Panc1 (cell line): ENCODE data around the gene NEB. TPM values are rescaled to one million over a fixed set of nuclear protein-coding genes. Genes with fewer than 3 reads are reported as not detected.
"Not testable (repeated sequence)": the region's sequence is repeated elsewhere in the genome, so short reads cannot be mapped to it uniquely, and the experiment has no call there.

Experiments used
- ATAC-seq: fragments of 200-7000 bp; cut with Tn5 transposase; 2 replicates; pipeline ENCODE4 v1.9.1; 2020; ENCODE audit warnings: mild to moderate bottlenecking, moderate library complexity
- BruUV-seq: library from RNA; stranded (reverse); fragments of 400-500 nt; replicated peaks from 2 replicates; lab custom pipeline; 2021; lab: Mats Ljungman, UMichigan
- CTCF ChIA-PET: fragments of 300-600 bp; sonication (Branson Sonifier 250); formaldehyde crosslinking; loops from one replicate; lab custom pipeline; 2022; ENCODE audit warnings: antibody characterized with exemption; lab: Charles Lee
- POLR2A ChIA-PET: fragments of 300-600 bp; sonication (Branson Sonifier 250); formaldehyde crosslinking; loops from one replicate; lab custom pipeline; 2022; ENCODE audit warnings: antibody characterized with exemption; lab: Charles Lee
- DNase-seq: peaks from one replicate; pipeline ENCODE4 v3.0.0-alpha.2; 2010; ENCODE audit warnings: low read depth, low spot score
- H3K27ac ChIP-seq: 2 replicates; pipeline ENCODE4 v1.5.1; 2011; ENCODE audit warnings: mild to moderate bottlenecking, low read length, inconsistent platforms
- H3K27me3 ChIP-seq: fragments of 200-500 bp; sonication (Bioruptor generic); 2 replicates; pipeline ENCODE4 v1.6.0; 2014; ENCODE audit warnings: low read length, inconsistent platforms; ENCODE audit not compliant: control insufficient read depth, insufficient read depth
- H3K36me3 ChIP-seq: fragments of 200-500 bp; sonication (Bioruptor generic); 2 replicates; pipeline ENCODE4 v1.5.1; 2014; ENCODE audit warnings: inconsistent platforms, mild to moderate bottlenecking, low read length, moderate library complexity; ENCODE audit not compliant: control insufficient read depth, insufficient read depth
- H3K4me1 ChIP-seq: 2 replicates; pipeline ENCODE4 v1.5.1; 2011; ENCODE audit warnings: inconsistent platforms, mild to moderate bottlenecking, low read length, moderate library complexity; ENCODE audit not compliant: control insufficient read depth, insufficient read depth
- H3K4me3 ChIP-seq, 2 experiments: 2 replicates each; pipeline ENCODE4 v1.5.1; 2011 to 2012; ENCODE audit warnings: low read depth in 2 of 2, low read length in 2 of 2, mild to moderate bottlenecking in 2 of 2, inconsistent platforms in 1 of 2, moderate library complexity in 1 of 2
- H3K9me3 ChIP-seq: fragments of 200-500 bp; sonication (Bioruptor generic); 2 replicates; pipeline ENCODE4 v1.5.1; 2014; ENCODE audit warnings: low read depth, mild to moderate bottlenecking, inconsistent platforms, low read length, moderate library complexity; ENCODE audit not compliant: control insufficient read depth, insufficient read depth
- POLR2AphosphoS5 ChIP-seq: IDR thresholded peaks from 2 replicates; pipeline ENCODE4 v1.6.1; 2012; ENCODE audit warnings: mild to moderate bottlenecking, low read depth, low read length, moderate library complexity
- SIN3A ChIP-seq: IDR thresholded peaks from 2 replicates; pipeline ENCODE4 v1.6.1; 2012; ENCODE audit warnings: low read depth, mild to moderate bottlenecking, low read length, moderate library complexity, borderline replicate concordance; ENCODE audit not compliant: insufficient read depth
- TCF7L2 ChIP-seq: IDR thresholded peaks from 2 replicates; pipeline ENCODE4 v1.6.1; 2011; ENCODE audit warnings: mild to moderate bottlenecking, low read depth, low read length, inconsistent platforms
- in situ Hi-C: cut with HindIII; loops from 2 replicates; pipeline ENCODE4 v1.10.0; 2016; ENCODE audit warnings: low sequenced_read_pairs, low pct_unique_long_range_greater_than_20kb
- intact Hi-C: fragments of 100-400 bp; cut with micrococcal nuclease; formaldehyde crosslinking; loops from one replicate; pipeline ENCODE4 v1.10.0; 2022; ENCODE audit not compliant: unreplicated experiment
- total RNA-seq: library from RNA; stranded (reverse); gene quantifications from one replicate; pipeline ENCODE4 v1.2.1, GENCODE V29; 2021; ENCODE audit not compliant: unreplicated experiment
- TF ChIP-seq, protein P1 (sequence below), 2 experiments: IDR thresholded peaks; 2 replicates each; pipeline ENCODE4 v1.6.1; 2011 to 2012; ENCODE audit warnings: low read depth in 2 of 2, control low read depth in 1 of 2, low read length in 1 of 2, mild to moderate bottlenecking in 1 of 2, moderate library complexity in 1 of 2; ENCODE audit not compliant: insufficient read depth in 1 of 2
- TF ChIP-seq, protein P2 (sequence below): fragments of 450-650 bp; IDR thresholded peaks from 2 replicates; pipeline ENCODE4 v1.5.1; 2017; ENCODE audit warnings: mild to moderate bottlenecking

The NEB gene
- total RNA-seq, 1 experiment from 2014 or later = 0.10 TPM

DNA sequence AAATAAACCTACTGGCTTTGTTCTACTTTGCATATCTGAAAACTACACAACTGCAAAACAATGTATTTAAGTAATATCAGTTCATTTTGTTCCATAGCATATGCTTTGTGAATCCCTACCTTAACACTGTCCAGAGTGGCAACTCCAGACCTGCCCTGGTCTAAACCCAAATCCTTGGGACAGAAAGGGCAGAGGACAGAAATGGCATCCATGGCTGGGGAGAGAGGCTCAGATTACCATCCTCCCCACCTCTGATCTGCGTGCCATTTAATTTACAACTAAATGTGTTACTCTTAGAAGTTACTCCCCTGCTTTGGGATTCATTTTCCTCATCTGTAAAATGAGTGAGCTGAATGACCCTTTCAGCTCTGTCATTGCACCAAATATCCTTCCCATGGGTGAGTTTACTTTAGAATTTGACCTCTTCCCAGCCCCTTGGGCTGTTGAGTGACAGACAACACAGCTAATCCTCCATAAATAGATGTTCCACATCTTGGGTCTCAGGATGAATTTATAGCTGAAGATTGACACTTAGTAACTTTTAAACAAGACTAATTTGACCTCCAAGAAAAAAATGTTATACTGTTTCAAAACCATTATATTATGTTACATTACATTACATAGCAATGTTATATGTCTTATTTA, 20.1 kb upstream of the NEB start:
- H3K4me3 ChIP-seq = no peak overlapping the region
- BruUV-seq = no TSS peak
- intact Hi-C loops (no loop called here), in situ Hi-C loops (no loop called here)
- ChIA-PET CTCF (no interaction called here), POLR2A (no interaction called here)
- DNase-seq = no peak
- TF ChIP-seq TCF7L2 (no peak), POLR2AphosphoS5 (no peak), SIN3A (no peak)
- TF ChIP-seq, protein P1, sequence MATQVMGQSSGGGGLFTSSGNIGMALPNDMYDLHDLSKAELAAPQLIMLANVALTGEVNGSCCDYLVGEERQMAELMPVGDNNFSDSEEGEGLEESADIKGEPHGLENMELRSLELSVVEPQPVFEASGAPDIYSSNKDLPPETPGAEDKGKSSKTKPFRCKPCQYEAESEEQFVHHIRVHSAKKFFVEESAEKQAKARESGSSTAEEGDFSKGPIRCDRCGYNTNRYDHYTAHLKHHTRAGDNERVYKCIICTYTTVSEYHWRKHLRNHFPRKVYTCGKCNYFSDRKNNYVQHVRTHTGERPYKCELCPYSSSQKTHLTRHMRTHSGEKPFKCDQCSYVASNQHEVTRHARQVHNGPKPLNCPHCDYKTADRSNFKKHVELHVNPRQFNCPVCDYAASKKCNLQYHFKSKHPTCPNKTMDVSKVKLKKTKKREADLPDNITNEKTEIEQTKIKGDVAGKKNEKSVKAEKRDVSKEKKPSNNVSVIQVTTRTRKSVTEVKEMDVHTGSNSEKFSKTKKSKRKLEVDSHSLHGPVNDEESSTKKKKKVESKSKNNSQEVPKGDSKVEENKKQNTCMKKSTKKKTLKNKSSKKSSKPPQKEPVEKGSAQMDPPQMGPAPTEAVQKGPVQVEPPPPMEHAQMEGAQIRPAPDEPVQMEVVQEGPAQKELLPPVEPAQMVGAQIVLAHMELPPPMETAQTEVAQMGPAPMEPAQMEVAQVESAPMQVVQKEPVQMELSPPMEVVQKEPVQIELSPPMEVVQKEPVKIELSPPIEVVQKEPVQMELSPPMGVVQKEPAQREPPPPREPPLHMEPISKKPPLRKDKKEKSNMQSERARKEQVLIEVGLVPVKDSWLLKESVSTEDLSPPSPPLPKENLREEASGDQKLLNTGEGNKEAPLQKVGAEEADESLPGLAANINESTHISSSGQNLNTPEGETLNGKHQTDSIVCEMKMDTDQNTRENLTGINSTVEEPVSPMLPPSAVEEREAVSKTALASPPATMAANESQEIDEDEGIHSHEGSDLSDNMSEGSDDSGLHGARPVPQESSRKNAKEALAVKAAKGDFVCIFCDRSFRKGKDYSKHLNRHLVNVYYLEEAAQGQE (IDR thresholded peaks at IDR 0.05; ENCODE audit: insufficient read depth in 1 of 2, low read depth in 2 of 2, low read length in 1 of 2) = no peak
- H3K9me3 ChIP-seq = no peaks in the 10 kb centered on the region; the same call in 1 of the 2 replicates
- peaks cover 4% of the 10 kb centered on the region for H3K27me3 ChIP-seq
- no peaks in the 10 kb centered on the region for H3K36me3 ChIP-seq
- H3K27ac ChIP-seq = no peak overlapping the region
- ATAC-seq = no peak
- no peaks in the 10 kb centered on the region for H3K4me1 ChIP-seq

- CTCF ChIA-PET = no interaction called here
- no peak overlapping the region for H3K27ac ChIP-seq
- intact Hi-C loops = no loop called here
- H3K27me3 ChIP-seq = peaks cover 4% of the 10 kb centered on the region
- TF ChIP-seq, protein P1 (IDR thresholded peaks at IDR 0.05; ENCODE audit: insufficient read depth in 1 of 2, low read depth in 2 of 2, low read length in 1 of 2) = no peak
- TF ChIP-seq TCF7L2 (no peak), POLR2AphosphoS5 (no peak), SIN3A (no peak)
- TF ChIP-seq, protein P2, sequence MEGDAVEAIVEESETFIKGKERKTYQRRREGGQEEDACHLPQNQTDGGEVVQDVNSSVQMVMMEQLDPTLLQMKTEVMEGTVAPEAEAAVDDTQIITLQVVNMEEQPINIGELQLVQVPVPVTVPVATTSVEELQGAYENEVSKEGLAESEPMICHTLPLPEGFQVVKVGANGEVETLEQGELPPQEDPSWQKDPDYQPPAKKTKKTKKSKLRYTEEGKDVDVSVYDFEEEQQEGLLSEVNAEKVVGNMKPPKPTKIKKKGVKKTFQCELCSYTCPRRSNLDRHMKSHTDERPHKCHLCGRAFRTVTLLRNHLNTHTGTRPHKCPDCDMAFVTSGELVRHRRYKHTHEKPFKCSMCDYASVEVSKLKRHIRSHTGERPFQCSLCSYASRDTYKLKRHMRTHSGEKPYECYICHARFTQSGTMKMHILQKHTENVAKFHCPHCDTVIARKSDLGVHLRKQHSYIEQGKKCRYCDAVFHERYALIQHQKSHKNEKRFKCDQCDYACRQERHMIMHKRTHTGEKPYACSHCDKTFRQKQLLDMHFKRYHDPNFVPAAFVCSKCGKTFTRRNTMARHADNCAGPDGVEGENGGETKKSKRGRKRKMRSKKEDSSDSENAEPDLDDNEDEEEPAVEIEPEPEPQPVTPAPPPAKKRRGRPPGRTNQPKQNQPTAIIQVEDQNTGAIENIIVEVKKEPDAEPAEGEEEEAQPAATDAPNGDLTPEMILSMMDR = no peak
- no peak overlapping the region for H3K4me3 ChIP-seq
- no peaks in the 10 kb centered on the region for H3K4me1 ChIP-seq
- no TSS peak for BruUV-seq
- ATAC-seq (no peak), DNase-seq (no peak)
- POLR2A ChIA-PET = no interaction called here
- no peaks in the 10 kb centered on the region; the same call in 1 of the 2 replicates for H3K9me3 ChIP-seq
- H3K36me3 ChIP-seq = no peaks in the 10 kb centered on the region
- in situ Hi-C loops = no loop called here
Measured at GRCh38 chr2:151753540-151753939, 19.3 kb upstream of the NEB start.

DNA sequence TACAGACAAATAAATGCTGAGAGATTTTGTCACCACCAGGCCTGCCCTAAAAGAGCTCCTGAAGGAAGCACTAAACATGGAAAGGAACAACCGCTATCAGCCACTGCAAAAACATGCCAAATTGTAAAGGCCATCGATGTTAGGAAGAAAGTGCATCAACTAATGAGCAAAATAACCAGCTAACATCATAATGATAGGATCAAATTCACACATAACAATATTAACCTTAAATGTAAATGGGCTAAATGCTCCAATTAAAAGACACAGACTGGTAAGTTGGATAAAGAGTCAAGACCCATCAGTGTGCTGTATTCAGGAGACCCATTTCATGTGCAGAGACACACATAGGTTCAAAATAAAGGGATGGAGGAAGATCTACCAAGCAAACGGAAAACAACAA, 11.0 kb upstream of the NEB start:
- DNase-seq, H3K4me3 ChIP-seq, H3K27me3 ChIP-seq, in situ Hi-C loops, H3K4me1 ChIP-seq, BruUV-seq, intact Hi-C loops, H3K36me3 ChIP-seq, ATAC-seq, CTCF ChIA-PET, H3K9me3 ChIP-seq, POLR2A ChIA-PET, H3K27ac ChIP-seq: not testable (repeated sequence)
